ENCODE results near the gene RWDD1. TPM values are rescaled to one million over a fixed set of nuclear protein-coding genes. Genes with fewer than 3 reads are reported as not detected.

RWDD1 gene
- total RNA-seq, 2 donors from 2014 or later: 19.5 to 51.0 TPM

DNA sequence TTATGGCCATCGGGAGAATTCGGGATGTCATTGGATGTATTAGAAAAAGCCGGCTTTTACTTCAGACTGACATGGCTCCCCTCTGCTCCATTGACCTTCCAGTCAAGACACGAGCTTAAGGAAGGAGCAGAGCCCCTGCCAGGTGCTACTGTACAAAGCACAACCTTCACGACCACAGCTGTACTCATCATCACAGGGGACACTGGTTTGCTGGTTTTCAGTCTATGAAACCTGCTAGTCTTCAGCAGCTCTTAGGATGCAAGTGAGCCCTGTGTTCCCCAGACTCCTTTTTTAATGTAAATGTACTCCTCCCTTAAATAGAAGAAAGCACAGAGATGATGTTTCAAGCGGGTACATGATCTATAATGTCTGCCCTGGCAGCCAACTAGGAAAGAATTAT, 23.9 kb upstream of the RWDD1 start:
- Histone ChIP-seq H3K27ac (no peak overlapping the region), H3K36me3 (no peaks in the 10 kb centered on the region), H3K9me3 (no peaks in the 10 kb centered on the region), H3K4me3 (no peak overlapping the region), H3K27me3 (replicated peaks; ENCODE audit: insufficient read depth) (no peaks in the 10 kb centered on the region), H3K4me1 (ENCODE audit: control insufficient read depth in 1 of 2, low read depth in 2 of 2) (no peaks in the 10 kb centered on the region)
- TF ChIP-seq, protein P1, sequence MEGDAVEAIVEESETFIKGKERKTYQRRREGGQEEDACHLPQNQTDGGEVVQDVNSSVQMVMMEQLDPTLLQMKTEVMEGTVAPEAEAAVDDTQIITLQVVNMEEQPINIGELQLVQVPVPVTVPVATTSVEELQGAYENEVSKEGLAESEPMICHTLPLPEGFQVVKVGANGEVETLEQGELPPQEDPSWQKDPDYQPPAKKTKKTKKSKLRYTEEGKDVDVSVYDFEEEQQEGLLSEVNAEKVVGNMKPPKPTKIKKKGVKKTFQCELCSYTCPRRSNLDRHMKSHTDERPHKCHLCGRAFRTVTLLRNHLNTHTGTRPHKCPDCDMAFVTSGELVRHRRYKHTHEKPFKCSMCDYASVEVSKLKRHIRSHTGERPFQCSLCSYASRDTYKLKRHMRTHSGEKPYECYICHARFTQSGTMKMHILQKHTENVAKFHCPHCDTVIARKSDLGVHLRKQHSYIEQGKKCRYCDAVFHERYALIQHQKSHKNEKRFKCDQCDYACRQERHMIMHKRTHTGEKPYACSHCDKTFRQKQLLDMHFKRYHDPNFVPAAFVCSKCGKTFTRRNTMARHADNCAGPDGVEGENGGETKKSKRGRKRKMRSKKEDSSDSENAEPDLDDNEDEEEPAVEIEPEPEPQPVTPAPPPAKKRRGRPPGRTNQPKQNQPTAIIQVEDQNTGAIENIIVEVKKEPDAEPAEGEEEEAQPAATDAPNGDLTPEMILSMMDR (IDR thresholded peaks at IDR 0.05): no peak
- ATAC-seq (ENCODE audit: insufficient number of reproducible peaks, low FRiP score, low read depth) (no peak), DNase-seq (ENCODE audit: low spot score) (no peak)

DNA sequence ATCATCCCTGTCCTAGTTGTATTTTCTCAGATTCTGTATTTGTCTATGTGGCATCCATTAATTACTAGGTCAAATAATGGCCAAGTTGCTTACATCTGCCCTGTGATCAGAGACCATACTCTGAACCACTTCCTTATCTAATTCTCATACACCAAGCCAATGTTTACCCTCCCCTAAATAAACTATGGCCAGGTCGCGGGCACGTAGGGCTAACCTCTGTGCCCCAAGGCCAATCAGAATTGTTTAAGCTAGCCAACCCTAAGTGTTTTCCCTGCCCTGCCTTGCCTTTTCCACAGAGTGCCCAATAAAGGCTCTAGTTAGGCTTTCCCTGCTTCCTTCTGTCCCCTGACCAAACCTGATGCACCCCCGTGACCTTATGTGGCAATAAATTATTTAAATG, 20.5 kb upstream of the RWDD1 start:
- ATAC-seq (ENCODE audit: insufficient number of reproducible peaks, low FRiP score, low read depth): no peak
- Histone ChIP-seq H3K4me1 (ENCODE audit: control insufficient read depth in 1 of 2, low read depth in 2 of 2) (no peaks in the 10 kb centered on the region), H3K36me3 (no peaks in the 10 kb centered on the region), H3K4me3 (no peak overlapping the region), H3K27me3 (replicated peaks; ENCODE audit: insufficient read depth) (no peaks in the 10 kb centered on the region), H3K27ac (no peak overlapping the region), H3K9me3 (no peaks in the 10 kb centered on the region)
- no peak for DNase-seq (ENCODE audit: low spot score)
- TF ChIP-seq, protein P1 (IDR thresholded peaks at IDR 0.05): no peak

DNA sequence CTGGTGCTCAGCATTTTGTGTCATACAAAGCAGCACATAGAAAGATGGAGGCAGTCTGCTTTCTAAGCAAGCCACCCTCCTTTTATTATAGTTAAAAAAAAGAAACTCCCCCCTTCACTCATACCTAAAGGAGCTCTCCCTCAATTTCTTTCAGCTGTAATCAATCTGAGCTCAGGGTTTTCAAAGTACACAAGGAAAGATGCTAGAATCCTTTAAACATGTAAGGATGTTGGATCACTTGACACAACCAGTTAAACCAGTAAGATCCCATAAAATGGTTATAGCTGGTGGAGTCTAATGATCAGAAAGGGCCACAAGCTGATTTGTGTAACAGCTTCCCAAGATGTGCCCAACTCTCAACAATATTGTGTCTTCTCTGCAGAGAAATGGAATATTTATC, 17.9 kb upstream of the RWDD1 start, which contains the start of gene CALHM4:
CALHM4 (plus strand) TSS at position 301 of the 400 bp plus-strand sequence; CDS start at position 344, 43 bp downstream.
- Histone ChIP-seq H3K4me1 (ENCODE audit: control insufficient read depth in 1 of 2, low read depth in 2 of 2) (no peaks in the 10 kb centered on the region), H3K27ac (no peak within 1 kb of the TSS), H3K9me3 (no peaks in the 10 kb centered on the region), H3K36me3 (no peaks in the 10 kb centered on the region), H3K4me3 (no peak within 1 kb of the TSS), H3K27me3 (replicated peaks; ENCODE audit: insufficient read depth) (no peaks in the 10 kb centered on the region)
- ATAC-seq (ENCODE audit: insufficient number of reproducible peaks, low FRiP score, low read depth): no peak
- TF ChIP-seq, protein P1 (IDR thresholded peaks at IDR 0.05): no peak
- no peak for DNase-seq (ENCODE audit: low spot score)

DNA sequence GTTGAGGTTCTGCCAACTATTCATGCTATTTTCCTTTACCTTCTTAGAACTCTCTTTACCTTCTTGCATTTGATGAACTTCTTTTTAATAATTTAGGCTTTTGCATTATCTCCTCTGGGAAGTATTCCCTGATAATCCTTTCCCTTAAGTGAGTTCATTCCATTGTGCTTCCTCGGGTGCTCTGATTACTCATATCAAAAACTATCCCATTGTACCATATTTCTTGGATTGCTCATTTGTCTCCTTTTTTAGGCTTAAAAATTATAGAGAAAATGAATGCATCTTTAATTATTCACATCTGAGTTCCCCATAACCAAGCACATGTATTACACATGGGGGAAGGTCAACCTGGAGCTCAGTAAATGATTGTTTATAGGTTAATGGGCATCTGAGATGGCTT, 15.2 kb upstream of the RWDD1 start:
- TF ChIP-seq, protein P1 (IDR thresholded peaks at IDR 0.05): no peak
- H3K27ac ChIP-seq: no peak overlapping the region
- ATAC-seq (ENCODE audit: insufficient number of reproducible peaks, low FRiP score, low read depth): no peak

DNA sequence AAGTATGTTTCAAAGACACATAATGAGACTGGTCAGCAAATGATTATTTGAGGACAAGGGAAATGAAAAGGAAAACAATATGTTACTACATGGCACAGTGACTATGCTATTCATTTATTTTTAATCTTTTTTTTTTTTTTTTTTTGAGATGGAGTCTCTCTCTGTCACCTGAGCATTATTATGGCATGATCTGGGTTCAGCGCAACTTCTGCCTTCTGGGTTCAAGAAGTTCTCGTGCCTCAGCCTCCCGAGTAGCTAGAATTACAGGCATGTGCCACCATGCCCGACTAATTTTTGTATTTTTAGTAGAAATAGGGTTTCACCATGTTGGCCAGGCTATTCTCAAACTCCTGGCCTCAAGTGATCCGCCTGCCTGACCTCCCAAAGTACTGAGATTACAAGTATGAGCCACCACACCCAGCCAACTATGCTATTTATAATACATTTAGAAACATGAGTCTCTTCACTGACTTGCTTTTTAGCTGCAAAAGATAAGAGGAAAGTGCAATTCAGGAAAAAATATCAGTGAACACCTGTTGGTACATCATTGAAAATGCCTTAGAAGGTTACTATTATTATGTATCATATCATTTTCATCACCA, 14.4 kb upstream of the RWDD1 start:
- TF ChIP-seq, protein P1 (IDR thresholded peaks at IDR 0.05): no peak
- Histone ChIP-seq H3K27ac (no peak overlapping the region), H3K36me3 (no peaks in the 10 kb centered on the region), H3K27me3 (replicated peaks; ENCODE audit: insufficient read depth) (no peaks in the 10 kb centered on the region), H3K9me3 (no peaks in the 10 kb centered on the region), H3K4me1 (ENCODE audit: control insufficient read depth in 1 of 2, low read depth in 2 of 2) (no peaks in the 10 kb centered on the region), H3K4me3 (no peak overlapping the region)
- no peak for DNase-seq (ENCODE audit: low spot score)
- no peak for ATAC-seq (ENCODE audit: insufficient number of reproducible peaks, low FRiP score, low read depth)

More for the DNA sequence above, 15.2 kb upstream of the RWDD1 start:
- Histone ChIP-seq H3K27me3 (replicated peaks; ENCODE audit: insufficient read depth) (no peaks in the 10 kb centered on the region), H3K36me3 (no peaks in the 10 kb centered on the region), H3K4me1 (ENCODE audit: control insufficient read depth in 1 of 2, low read depth in 2 of 2) (no peaks in the 10 kb centered on the region), H3K4me3 (no peak overlapping the region), H3K9me3 (no peaks in the 10 kb centered on the region)
- DNase-seq (ENCODE audit: low spot score): no peak

Measured in thoracic aorta (tissue), 2 donors.